Measurements from ENCODE around the gene GPR21.

The GPR21 gene

DNA sequence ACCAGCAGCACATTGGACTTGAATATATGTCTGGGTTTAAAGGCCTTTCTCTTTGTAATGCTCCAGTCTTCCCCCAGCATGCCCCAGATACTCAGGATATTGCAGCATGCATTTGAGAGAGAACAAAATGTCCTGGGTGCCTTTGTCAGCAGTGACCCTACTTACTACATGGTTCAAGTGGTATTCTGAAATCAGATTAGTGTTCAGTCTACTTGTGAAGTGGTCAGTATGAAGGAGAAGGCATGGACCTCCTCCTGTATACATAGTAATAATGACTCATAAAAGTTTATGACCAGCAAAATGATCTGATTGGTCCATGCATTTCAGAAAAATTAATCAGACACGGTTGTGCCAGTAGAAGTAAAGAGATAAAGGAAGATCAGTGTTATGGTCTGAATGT, 25.4 kb downstream of the GPR21 start:
- no peak for DNase-seq (ENCODE audit: low spot score)
- in situ Hi-C loops (cut with MboI; ENCODE audit: low sequenced_read_pairs, unreplicated experiment), result no loop called here
- TF ChIP-seq, protein P1, sequence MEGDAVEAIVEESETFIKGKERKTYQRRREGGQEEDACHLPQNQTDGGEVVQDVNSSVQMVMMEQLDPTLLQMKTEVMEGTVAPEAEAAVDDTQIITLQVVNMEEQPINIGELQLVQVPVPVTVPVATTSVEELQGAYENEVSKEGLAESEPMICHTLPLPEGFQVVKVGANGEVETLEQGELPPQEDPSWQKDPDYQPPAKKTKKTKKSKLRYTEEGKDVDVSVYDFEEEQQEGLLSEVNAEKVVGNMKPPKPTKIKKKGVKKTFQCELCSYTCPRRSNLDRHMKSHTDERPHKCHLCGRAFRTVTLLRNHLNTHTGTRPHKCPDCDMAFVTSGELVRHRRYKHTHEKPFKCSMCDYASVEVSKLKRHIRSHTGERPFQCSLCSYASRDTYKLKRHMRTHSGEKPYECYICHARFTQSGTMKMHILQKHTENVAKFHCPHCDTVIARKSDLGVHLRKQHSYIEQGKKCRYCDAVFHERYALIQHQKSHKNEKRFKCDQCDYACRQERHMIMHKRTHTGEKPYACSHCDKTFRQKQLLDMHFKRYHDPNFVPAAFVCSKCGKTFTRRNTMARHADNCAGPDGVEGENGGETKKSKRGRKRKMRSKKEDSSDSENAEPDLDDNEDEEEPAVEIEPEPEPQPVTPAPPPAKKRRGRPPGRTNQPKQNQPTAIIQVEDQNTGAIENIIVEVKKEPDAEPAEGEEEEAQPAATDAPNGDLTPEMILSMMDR (IDR thresholded peaks at IDR 0.05; ENCODE audit: borderline replicate concordance, control extremely low read depth, extremely low read depth, insufficient read depth, missing control alignments), result no peak

DNA sequence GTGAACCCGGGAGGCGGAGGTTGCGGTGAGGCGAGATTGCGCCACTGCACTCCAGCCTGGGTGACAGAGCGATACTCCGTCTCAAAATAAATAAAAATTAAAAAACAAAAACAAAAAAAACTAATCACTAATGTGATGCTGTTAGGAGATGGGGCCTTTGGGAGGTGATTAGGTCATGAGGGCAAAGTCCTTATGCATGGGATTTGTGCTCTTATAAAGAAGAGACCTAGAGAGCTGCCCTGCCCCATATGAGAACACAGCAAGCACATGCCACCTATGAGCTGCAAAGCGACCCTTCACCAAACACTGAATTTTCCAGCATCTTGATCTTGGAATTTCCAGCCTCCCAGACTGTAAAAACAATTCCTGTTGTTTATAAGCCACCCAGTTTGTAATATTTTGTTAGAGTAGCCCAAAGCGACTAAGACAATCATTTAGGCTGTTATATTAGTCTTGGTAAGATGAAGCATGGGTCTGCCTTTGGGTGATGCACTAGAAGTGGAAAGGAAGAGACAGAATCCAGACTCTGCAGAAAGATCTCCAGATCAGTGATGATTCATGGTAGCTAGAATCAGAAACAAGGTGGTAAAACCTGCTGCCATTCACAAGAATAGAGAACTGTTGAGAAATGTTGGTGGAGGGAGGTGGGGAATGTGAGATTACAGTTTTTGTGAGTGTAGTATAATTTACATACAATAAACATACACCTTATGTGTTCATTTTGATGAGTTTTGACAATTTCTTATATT, 26.2 kb downstream of the GPR21 start:
- in situ Hi-C loops (cut with MboI; ENCODE audit: low sequenced_read_pairs, unreplicated experiment), result no loop called here
- TF ChIP-seq, protein P1 (IDR thresholded peaks at IDR 0.05; ENCODE audit: borderline replicate concordance, control extremely low read depth, extremely low read depth, insufficient read depth, missing control alignments), result no peak
- DNase-seq (ENCODE audit: low spot score), result no peak

DNA sequence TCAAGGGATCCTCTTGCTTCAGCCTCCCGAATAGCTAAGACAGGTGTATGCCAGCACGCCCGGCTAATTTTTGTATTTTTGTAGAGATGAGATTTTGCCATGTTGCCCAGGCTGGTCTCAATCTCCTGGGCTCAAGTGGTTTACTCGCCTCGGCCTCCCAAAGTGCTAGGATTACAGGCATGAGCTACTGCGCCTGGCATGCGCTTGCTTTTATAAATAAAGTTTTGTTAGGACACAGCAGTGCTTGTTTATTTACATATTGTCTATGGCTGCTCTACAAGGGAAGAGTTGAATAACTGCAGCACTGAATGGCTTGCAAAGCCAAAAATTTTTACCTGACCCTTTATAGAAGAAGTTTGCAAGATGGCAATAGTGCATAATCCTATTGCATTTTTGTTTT, 27.7 kb downstream of the GPR21 start:
- TF ChIP-seq, protein P1 (IDR thresholded peaks at IDR 0.05; ENCODE audit: borderline replicate concordance, control extremely low read depth, extremely low read depth, insufficient read depth, missing control alignments), result no peak
- in situ Hi-C loops (cut with MboI; ENCODE audit: low sequenced_read_pairs, unreplicated experiment), result no loop called here
- DNase-seq (ENCODE audit: low spot score), result no peak

DNA sequence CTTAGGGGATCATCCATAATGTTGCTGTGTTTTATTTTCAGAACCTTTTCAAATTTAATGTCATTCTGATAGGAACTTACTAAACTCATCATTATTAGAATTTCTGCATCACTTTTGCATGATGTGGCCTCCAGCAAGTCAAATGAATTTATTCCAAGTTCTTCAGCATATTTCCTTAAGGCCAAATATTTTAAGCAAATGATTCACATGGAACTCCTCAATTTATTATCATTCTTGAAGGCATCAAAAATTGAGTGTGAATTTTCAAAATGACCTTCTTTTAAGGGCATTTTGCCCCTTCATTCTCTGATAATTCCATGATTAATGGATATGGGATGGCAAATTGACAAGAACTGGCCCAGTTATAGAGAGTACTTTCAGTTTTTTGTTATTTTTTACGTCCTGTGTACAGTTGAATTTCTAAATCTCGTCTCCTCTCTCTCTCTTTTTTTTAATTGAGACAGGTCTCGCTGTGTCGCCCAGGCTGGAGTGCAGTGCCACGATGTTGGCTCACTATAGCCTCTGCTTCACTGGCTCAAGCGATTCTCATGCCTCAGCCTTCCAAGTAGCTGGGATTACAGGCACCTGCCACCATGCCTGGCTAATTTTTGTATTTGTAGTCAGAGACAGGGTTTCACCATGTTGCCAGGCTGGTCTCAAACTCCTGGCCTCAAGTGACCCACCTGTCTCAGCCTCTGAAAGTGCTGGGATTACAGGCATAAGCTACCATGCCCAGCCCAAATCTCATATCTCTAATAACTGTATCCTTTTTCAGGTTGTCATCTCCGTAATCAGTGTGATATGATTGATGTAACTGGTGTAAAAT, 29.1 kb downstream of the GPR21 start:
- no peak for DNase-seq (ENCODE audit: low spot score)
- TF ChIP-seq, protein P1 (IDR thresholded peaks at IDR 0.05; ENCODE audit: borderline replicate concordance, control extremely low read depth, extremely low read depth, insufficient read depth, missing control alignments), result no peak
- in situ Hi-C loops (cut with MboI; ENCODE audit: low sequenced_read_pairs, unreplicated experiment), result no loop called here

DNA sequence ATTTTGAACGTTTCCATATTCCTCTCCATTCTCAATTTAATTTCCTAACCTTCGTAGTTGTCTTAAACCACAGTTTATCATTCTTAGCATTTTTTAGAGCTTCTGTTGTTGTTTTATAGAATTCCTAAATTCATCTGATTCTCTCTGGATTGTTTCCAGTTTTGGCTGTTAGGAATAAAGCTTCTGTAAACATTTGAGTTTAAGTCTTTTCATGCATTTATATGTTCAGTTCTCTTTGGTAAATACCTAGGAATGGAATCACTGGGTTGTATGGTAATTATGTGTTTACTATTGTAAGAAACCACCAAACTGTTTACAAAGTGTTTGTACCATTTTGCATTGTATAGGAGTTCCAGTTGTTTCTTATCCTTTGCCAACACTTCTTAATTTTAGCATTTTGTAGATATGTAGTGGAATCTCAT, 29.7 kb downstream of the GPR21 start:
- TF ChIP-seq, protein P1 (IDR thresholded peaks at IDR 0.05; ENCODE audit: borderline replicate concordance, control extremely low read depth, extremely low read depth, insufficient read depth, missing control alignments), result no peak
- in situ Hi-C loops (cut with MboI; ENCODE audit: low sequenced_read_pairs, unreplicated experiment), result no loop called here
- DNase-seq (ENCODE audit: low spot score), result no peak

DNA sequence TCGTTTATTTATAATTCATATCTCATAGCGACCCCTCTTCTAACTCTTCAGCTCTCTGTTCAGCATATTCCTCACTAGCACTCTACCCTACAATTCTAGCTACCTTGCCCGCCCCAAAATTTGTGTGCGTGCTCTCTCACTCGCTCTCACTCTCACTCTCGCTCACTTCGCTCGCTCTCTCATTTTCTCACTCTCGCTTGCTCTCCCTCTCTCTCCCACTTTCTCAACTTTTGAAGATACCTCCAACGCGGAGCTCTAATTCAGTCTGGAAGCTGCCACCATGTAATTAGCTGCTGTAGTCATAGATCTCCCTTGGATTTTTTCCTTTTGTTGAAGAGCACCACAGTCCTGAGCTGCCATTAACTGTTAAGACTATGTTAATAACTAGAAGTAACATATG, 30.4 kb downstream of the GPR21 start:
- TF ChIP-seq, protein P1 (IDR thresholded peaks at IDR 0.05; ENCODE audit: borderline replicate concordance, control extremely low read depth, extremely low read depth, insufficient read depth, missing control alignments), result no peak
- in situ Hi-C loops (cut with MboI; ENCODE audit: low sequenced_read_pairs, unreplicated experiment), result no loop called here

More for the DNA sequence above, 30.4 kb downstream of the GPR21 start:
- no peak for DNase-seq (ENCODE audit: low spot score)
